Endothelial cell of umbilical vein (primary cell): ENCODE measurements around the gene ALK. TPM values are rescaled to one million over a fixed set of nuclear protein-coding genes. Genes with fewer than 3 reads are reported as not detected.

Source experiments
- BruUV-seq: library from RNA; stranded (reverse); fragments of 400-500 nt; replicated peaks from 2 replicates; lab custom pipeline; 2021; lab: Mats Ljungman, UMichigan
- CTCF ChIA-PET: fragments of 300-600, 350-600 bp; sonication (Branson Sonifier 250); formaldehyde crosslinking; loops from one replicate; lab custom pipeline; 2021; ENCODE audit warnings: antibody characterized with exemption, inconsistent platforms; lab: Charles Lee
- POLR2A ChIA-PET: fragments of 300-600, 350-600 bp; sonication (Branson Sonifier 250); formaldehyde crosslinking; loops from one replicate; lab custom pipeline; 2021; ENCODE audit warnings: antibody characterized with exemption, inconsistent platforms; lab: Charles Lee
- DNase-seq: peaks from one replicate; pipeline ENCODE4 v3.0.0-alpha.2; 2011; ENCODE audit warnings: low read depth, low spot score
- FAIRE-seq: peaks from 2 replicates; lab custom pipeline; 2011; peaks lifted over from hg19 to GRCh38; lab: Jason Lieb, UNC
- H2AFZ ChIP-seq: 2 replicates; pipeline ENCODE4 v1.6.0; 2012; ENCODE audit warnings: low read depth, low read length, control low read depth, inconsistent platforms
- H3K27ac ChIP-seq: 2 replicates; pipeline ENCODE4 v1.5.1; 2011; ENCODE audit warnings: low read depth, mild to moderate bottlenecking, control low read depth, low read length, moderate library complexity; ENCODE audit not compliant: insufficient read depth
- H3K27me3 ChIP-seq, 2 experiments: 2 replicates each; pipeline versions ENCODE4 v1.6.0 to v1.6.1; 2011; ENCODE audit warnings: low read length in 2 of 2, mixed read lengths in 1 of 2; ENCODE audit not compliant: control insufficient read depth in 2 of 2, insufficient read depth in 2 of 2
- H3K36me3 ChIP-seq, 2 experiments: 2 replicates in 1 of 2; 3 replicates in 1 of 2; pipeline ENCODE4 v1.5.1; 2011; ENCODE audit warnings: low read length in 2 of 2, mild to moderate bottlenecking in 1 of 2, moderate library complexity in 1 of 2; ENCODE audit not compliant: control insufficient read depth in 2 of 2, insufficient read depth in 2 of 2; ENCODE audit errors: extremely low read depth in 1 of 2
- H3K4me1 ChIP-seq: 3 replicates; pipeline ENCODE4 v1.5.1; 2011; ENCODE audit warnings: mild to moderate bottlenecking, low read length; ENCODE audit not compliant: control insufficient read depth, insufficient read depth; ENCODE audit errors: extremely low read depth
- H3K4me2 ChIP-seq: 2 replicates; pipeline ENCODE4 v1.6.1; 2011; ENCODE audit warnings: low read length, control low read depth, mixed read lengths; ENCODE audit not compliant: insufficient read depth
- H3K4me3 ChIP-seq, 3 experiments: fragments of 200-600 bp in 1 of 3; sonication (generic), shearing (Covaris generic) in 1 of 3; replicated peaks in 1 of 3; 2 replicates each; pipeline ENCODE4 v1.5.1; 2011 to 2016; ENCODE audit warnings: control low read depth in 3 of 3, low read length in 3 of 3, mild to moderate bottlenecking in 2 of 3, inconsistent platforms in 1 of 3, low read depth in 1 of 3, moderate library complexity in 1 of 3; ENCODE audit not compliant: insufficient read depth in 1 of 3
- H3K79me2 ChIP-seq: 2 replicates; pipeline ENCODE4 v1.6.0; 2012; ENCODE audit warnings: low read length, inconsistent platforms; ENCODE audit not compliant: control insufficient read depth, insufficient read depth
- H3K9ac ChIP-seq: replicated peaks from 2 replicates; pipeline ENCODE3; 2011; ENCODE audit warnings: low read length, control low read depth; ENCODE audit not compliant: insufficient read depth; ENCODE audit errors: extremely low read depth
- H3K9me1 ChIP-seq: replicated peaks from 3 replicates; pipeline ENCODE4 v1.6.0; 2011; ENCODE audit warnings: mild to moderate bottlenecking, low read length; ENCODE audit not compliant: control insufficient read depth, insufficient read depth; ENCODE audit errors: extremely low read depth
- H3K9me3 ChIP-seq: replicated peaks from 2 replicates; pipeline ENCODE4 v1.5.1; 2012; ENCODE audit warnings: low read length, inconsistent platforms; ENCODE audit not compliant: control insufficient read depth, insufficient read depth
- H4K20me1 ChIP-seq: replicated peaks from 2 replicates; pipeline ENCODE3; 2011; ENCODE audit warnings: mild to moderate bottlenecking, low read length; ENCODE audit not compliant: control insufficient read depth, insufficient read depth; ENCODE audit errors: extremely low read depth
- EZH2 ChIP-seq: IDR thresholded peaks from 2 replicates; pipeline ENCODE4 v1.6.1; 2012; ENCODE audit warnings: borderline replicate concordance, low read depth, mild to moderate bottlenecking, moderate library complexity, low read length, inconsistent platforms; ENCODE audit not compliant: severe bottlenecking
- FOS ChIP-seq: IDR thresholded peaks from 2 replicates; pipeline ENCODE4 v1.6.1; 2011; ENCODE audit warnings: mild to moderate bottlenecking, low read length, moderate library complexity, borderline replicate concordance; ENCODE audit not compliant: insufficient read depth
- GATA2 ChIP-seq: IDR thresholded peaks from 2 replicates; pipeline ENCODE4 v1.7.0; 2011; ENCODE audit warnings: low read depth, mild to moderate bottlenecking, moderate library complexity, mixed read lengths, low read length; ENCODE audit not compliant: insufficient read length, insufficient read depth
- JUN ChIP-seq: IDR thresholded peaks from 2 replicates; pipeline ENCODE4 v1.6.1; 2011; ENCODE audit warnings: borderline replicate concordance, low read depth; ENCODE audit not compliant: insufficient read length, insufficient read depth
- POLR2A ChIP-seq: IDR thresholded peaks from 2 replicates; pipeline ENCODE4 v1.6.1; 2012; ENCODE audit warnings: low read depth, mild to moderate bottlenecking, control low read depth, low read length
- POLR2AphosphoS5 ChIP-seq: IDR thresholded peaks from 2 replicates; pipeline ENCODE4 v1.6.1; 2012; ENCODE audit warnings: low read depth, mild to moderate bottlenecking, control low read depth, low read length, moderate library complexity; ENCODE audit not compliant: insufficient read depth
- dilution Hi-C: fragments of 300-500 bp; cut with MboI; formaldehyde crosslinking; loops from one replicate; pipeline ENCODE4 v1.15.0; 2019; ENCODE audit warnings: low sequenced_read_pairs; ENCODE audit not compliant: extremely low pct_ligation_motif_present
- intact Hi-C: fragments of 100-400 bp; cut with micrococcal nuclease; formaldehyde crosslinking; loops from one replicate; pipeline ENCODE4 v1.10.0; 2022
- polyA plus RNA-seq, 4 experiments: library from polyadenylated mRNA; depleted of rRNA in 3 of 4; stranded (reverse) in 3 of 4; unstranded in 1 of 4; fragments of >200 nt; gene quantifications; 2 replicates each; pipeline versions ENCODE4 v1.2.1 to v1.2.3, GENCODE V29; 2011 to 2012; ENCODE audit warnings: missing spikeins in 1 of 4
- total RNA-seq: library from RNA; stranded (reverse); gene quantifications from 2 replicates; pipeline ENCODE4 v1.2.3, GENCODE V29; 2021
- TF ChIP-seq, protein P1 (sequence below): IDR thresholded peaks from 2 replicates; pipeline ENCODE4 v1.6.1; 2011; ENCODE audit not compliant: insufficient read depth, insufficient read length
- TF ChIP-seq, protein P2 (sequence below), 2 donors: IDR thresholded peaks; 1 replicate in 1 of 2; 2 replicates in 1 of 2; pipeline ENCODE4 v1.5.1; 2011; ENCODE audit warnings: low read length in 2 of 2, mild to moderate bottlenecking in 2 of 2, moderate library complexity in 2 of 2, control low read depth in 1 of 2, inconsistent platforms in 1 of 2, low read depth in 1 of 2; ENCODE audit not compliant: insufficient read depth in 1 of 2; ENCODE audit errors: extremely low read depth in 1 of 2

ALK gene
- total and polyA plus RNA-seq, 2 donors (not counting 3 experiments of a cell fraction or from before 2014, with no cell fraction given) = not detected

DNA sequence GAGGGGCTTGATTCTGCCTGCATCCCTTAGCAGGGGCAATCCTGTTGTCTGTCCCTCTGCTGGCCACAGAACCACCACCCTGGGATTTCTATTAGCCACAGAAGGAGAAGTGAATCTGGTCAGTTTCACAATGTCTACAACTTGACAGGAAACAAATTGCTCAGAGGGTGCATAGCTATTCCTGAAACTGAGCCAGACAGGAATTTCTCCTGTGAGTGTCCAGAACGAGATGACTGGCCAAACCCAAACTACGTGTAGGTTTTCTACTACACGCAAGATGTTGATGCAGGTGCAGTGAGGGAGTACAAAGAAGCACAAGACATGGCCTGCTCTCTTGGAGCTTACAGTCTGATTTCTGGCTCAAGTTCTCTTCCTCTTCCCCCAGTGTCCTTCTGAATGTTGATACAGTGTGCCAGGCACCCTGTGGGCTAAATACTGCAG lies 604.3 kb downstream of the ALK start:
- H3K9me1 ChIP-seq = no peaks in the 10 kb centered on the region
- ChIA-PET CTCF (interaction anchor here (2.6 kb wide), 1 partner anchor 8 kb away, joined by 9 read pairs; no protein-coding TSS in a partner anchor), POLR2A (no interaction called here)
- no peaks in the 10 kb centered on the region for H3K9me3 ChIP-seq
- H3K36me3 ChIP-seq = no peaks in the 10 kb centered on the region
- intact Hi-C loops (no loop called here), dilution Hi-C loops (no loop called here)
- FAIRE-seq (no peak), DNase-seq (no peak)
- no peak overlapping the region for H3K4me3 ChIP-seq
- peaks cover 0 to 1% of the 10 kb centered on the region in 2 experiments for H3K27me3 ChIP-seq
- no TSS peak for BruUV-seq
- no peak overlapping the region for H3K27ac ChIP-seq
- H3K4me2 ChIP-seq = no peak overlapping the region
- H4K20me1 ChIP-seq = no peaks in the 10 kb centered on the region
- no peaks in the 10 kb centered on the region for H3K79me2 ChIP-seq
- TF ChIP-seq, protein P1, sequence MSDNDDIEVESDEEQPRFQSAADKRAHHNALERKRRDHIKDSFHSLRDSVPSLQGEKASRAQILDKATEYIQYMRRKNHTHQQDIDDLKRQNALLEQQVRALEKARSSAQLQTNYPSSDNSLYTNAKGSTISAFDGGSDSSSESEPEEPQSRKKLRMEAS = no peak
- TF ChIP-seq JUN = no peak
- TF ChIP-seq, protein P2, sequence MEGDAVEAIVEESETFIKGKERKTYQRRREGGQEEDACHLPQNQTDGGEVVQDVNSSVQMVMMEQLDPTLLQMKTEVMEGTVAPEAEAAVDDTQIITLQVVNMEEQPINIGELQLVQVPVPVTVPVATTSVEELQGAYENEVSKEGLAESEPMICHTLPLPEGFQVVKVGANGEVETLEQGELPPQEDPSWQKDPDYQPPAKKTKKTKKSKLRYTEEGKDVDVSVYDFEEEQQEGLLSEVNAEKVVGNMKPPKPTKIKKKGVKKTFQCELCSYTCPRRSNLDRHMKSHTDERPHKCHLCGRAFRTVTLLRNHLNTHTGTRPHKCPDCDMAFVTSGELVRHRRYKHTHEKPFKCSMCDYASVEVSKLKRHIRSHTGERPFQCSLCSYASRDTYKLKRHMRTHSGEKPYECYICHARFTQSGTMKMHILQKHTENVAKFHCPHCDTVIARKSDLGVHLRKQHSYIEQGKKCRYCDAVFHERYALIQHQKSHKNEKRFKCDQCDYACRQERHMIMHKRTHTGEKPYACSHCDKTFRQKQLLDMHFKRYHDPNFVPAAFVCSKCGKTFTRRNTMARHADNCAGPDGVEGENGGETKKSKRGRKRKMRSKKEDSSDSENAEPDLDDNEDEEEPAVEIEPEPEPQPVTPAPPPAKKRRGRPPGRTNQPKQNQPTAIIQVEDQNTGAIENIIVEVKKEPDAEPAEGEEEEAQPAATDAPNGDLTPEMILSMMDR (IDR thresholded peaks at IDR 0.05; ENCODE audit: extremely low read depth in 1 of 2, insufficient read depth in 1 of 2, low read depth in 1 of 2, low read length in 2 of 2) = no peak
- TF ChIP-seq FOS = no peak
- no peak for TF ChIP-seq POLR2A
- TF ChIP-seq POLR2AphosphoS5 = no peak
- no peak for TF ChIP-seq GATA2
- no peak for TF ChIP-seq EZH2
- no peak overlapping the region for H3K9ac ChIP-seq
- no peak overlapping the region for H2AFZ ChIP-seq
- H3K4me1 ChIP-seq = peaks cover 3% of the 10 kb centered on the region
